ENCODE results near the gene TSHZ2.

TSHZ2 gene

DNA sequence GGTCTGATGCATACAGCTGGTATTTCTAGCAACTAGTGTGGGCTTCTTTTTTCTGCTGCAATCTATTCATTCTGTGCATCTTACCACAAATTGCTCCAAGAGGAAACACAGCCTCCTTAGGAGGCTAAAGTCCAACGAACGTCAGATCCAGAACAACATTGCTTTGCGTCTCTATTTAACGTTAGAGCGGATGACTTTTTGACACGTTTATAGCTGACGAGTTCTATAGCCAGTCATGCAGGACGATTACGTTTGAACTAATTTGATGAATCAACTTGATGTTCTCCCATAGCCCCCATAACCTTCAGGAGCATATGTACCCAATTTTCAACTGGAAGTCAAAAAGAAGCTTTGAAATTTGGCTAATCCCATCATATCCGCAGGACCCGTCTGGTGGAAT, 59.9 kb downstream of the TSHZ2 start:
- Histone ChIP-seq H3K9me3 (ENCODE audit: control insufficient read depth, insufficient read depth, low read depth, low read length) (no peaks in the 10 kb centered on the region), H3K27ac (ENCODE audit: low read depth, low read length) (no peak overlapping the region), H3K9ac (ENCODE audit: low read length) (no peak overlapping the region), H3K27me3 (ENCODE audit: control insufficient read depth, insufficient read depth, low read length) (no peaks in the 10 kb centered on the region), H3K36me3 (ENCODE audit: control insufficient read depth, insufficient read depth, low read length) (no peaks in the 10 kb centered on the region), H3K4me1 (ENCODE audit: control insufficient read depth, insufficient read depth, low read length) (no peaks in the 10 kb centered on the region; the same call in 1 of the 2 replicates), H3K4me3 (ENCODE audit: low read depth, low read length) (no peak overlapping the region)

DNA sequence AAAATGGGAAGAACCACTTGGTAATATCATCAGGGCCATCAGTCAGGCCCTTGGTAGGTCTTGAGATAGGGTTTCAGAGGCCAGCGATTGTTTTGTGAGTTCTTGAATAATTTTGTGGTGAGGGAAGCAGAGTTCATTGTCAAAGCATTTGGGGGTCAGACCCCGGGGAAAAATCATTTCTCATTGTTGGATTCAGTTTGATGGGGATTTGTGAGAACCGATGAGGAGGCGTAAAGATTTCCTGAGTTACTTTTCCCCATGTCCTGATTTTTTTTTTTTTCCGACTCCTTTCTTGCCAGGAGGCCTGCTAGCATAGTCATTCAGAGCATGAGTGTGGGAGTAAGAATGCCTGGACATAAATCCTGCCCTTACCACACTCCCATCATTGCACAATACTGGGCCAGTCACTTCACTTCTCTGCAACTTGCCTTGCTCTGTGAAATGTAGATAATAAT, 60.3 kb downstream of the TSHZ2 start:
- Histone ChIP-seq H3K9ac (ENCODE audit: low read length) (no peak overlapping the region), H3K9me3 (ENCODE audit: control insufficient read depth, insufficient read depth, low read depth, low read length) (no peaks in the 10 kb centered on the region), H3K27ac (ENCODE audit: low read depth, low read length) (no peak overlapping the region), H3K4me1 (ENCODE audit: control insufficient read depth, insufficient read depth, low read length) (no peaks in the 10 kb centered on the region; the same call in 1 of the 2 replicates), H3K27me3 (ENCODE audit: control insufficient read depth, insufficient read depth, low read length) (no peaks in the 10 kb centered on the region), H3K4me3 (ENCODE audit: low read depth, low read length) (no peak overlapping the region), H3K36me3 (ENCODE audit: control insufficient read depth, insufficient read depth, low read length) (no peaks in the 10 kb centered on the region)

DNA sequence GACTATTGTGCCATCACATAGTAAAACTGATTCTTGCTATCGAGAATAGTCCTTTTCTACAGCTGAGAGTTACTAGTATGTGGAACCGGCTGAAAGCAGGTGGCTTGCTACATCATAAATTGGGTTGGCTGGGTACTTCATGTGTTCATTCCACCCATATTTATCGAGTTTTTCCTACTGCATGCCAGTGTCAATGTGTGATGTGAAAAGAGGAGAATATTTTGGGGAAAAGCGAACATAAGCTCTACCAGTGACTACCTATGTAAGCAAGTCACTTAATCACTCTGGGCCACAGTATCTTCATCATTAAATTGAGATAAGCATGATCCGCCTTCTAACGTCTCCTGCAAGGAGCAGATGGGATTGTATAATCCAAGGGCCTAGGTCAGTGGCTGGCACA, 61.0 kb downstream of the TSHZ2 start:
- Histone ChIP-seq H3K4me3 (ENCODE audit: low read depth, low read length) (no peak overlapping the region), H3K9ac (ENCODE audit: low read length) (no peak overlapping the region), H3K27me3 (ENCODE audit: control insufficient read depth, insufficient read depth, low read length) (no peaks in the 10 kb centered on the region), H3K9me3 (ENCODE audit: control insufficient read depth, insufficient read depth, low read depth, low read length) (no peaks in the 10 kb centered on the region), H3K4me1 (ENCODE audit: control insufficient read depth, insufficient read depth, low read length) (no peaks in the 10 kb centered on the region; the same call in 1 of the 2 replicates), H3K27ac (ENCODE audit: low read depth, low read length) (no peak overlapping the region), H3K36me3 (ENCODE audit: control insufficient read depth, insufficient read depth, low read length) (no peaks in the 10 kb centered on the region)

DNA sequence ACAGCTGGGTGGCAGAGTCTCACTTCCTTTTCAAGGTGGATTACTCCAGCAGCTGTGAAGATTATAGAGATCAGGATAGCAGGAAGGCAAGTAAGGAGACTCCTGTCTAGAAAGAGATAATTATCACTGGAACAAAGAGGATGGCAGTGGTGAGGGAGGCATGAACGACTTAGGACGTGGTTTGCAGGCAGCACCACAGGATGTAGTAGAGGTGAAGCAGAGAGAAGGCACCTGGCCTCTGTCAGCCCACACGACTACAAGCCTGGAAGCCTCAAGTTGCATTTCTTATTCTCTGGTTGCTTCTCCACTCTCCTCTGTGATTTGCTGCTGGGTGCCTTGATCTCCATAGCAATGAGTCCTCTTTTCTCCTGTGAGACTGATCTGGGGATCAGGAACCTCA, 62.7 kb downstream of the TSHZ2 start:
- Histone ChIP-seq H3K36me3 (ENCODE audit: control insufficient read depth, insufficient read depth, low read length) (no peaks in the 10 kb centered on the region), H3K4me3 (ENCODE audit: low read depth, low read length) (no peak overlapping the region), H3K27ac (ENCODE audit: low read depth, low read length) (no peak overlapping the region), H3K27me3 (ENCODE audit: control insufficient read depth, insufficient read depth, low read length) (no peaks in the 10 kb centered on the region), H3K4me1 (ENCODE audit: control insufficient read depth, insufficient read depth, low read length) (no peaks in the 10 kb centered on the region; the same call in 1 of the 2 replicates), H3K9me3 (ENCODE audit: control insufficient read depth, insufficient read depth, low read depth, low read length) (no peaks in the 10 kb centered on the region), H3K9ac (ENCODE audit: low read length) (no peak overlapping the region)

DNA sequence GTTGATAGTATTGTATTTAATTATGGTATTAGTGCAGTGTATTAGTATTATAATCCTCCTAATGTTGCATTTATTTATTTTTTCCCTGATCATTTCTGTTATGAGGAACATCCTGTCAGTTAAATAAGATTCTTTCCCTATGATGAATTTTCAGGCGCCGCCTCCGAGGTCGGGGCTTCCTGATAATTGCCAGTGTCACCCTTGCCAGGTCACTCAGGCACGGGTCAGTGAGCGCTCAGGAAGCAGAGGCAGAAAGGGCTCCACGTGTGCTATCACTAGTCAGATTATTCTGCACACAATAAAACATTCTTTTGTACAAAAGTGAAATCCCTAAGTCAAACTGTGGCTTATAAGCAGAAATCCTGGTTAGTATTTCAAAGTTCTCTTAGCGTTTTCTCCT, 64.8 kb downstream of the TSHZ2 start:
- H3K4me1 ChIP-seq (ENCODE audit: control insufficient read depth, insufficient read depth, low read length) = no peaks in the 10 kb centered on the region; the same call in 1 of the 2 replicates

DNA sequence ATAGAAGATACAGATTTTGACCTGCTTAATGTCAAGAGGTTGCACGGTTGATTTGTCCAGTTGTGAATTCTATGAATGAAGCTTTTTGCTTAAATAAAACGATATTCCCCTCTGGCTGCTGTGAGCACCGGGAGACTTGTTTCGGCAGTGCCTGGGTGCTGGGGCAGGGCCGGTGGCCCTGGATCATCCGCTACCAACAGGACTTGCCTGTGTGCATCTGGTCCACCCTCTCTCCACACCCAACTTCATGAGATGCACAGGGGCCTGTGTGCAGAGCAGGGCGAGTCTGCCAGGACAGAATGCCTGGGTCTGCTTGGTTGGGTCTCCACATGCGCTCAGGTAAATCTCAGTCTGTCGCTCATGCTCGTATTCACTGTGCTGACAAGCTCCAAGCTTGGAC, 65.5 kb downstream of the TSHZ2 start:
- H3K9ac ChIP-seq (ENCODE audit: low read length) = no peak overlapping the region
- H3K4me1 ChIP-seq (ENCODE audit: control insufficient read depth, insufficient read depth, low read length) = no peaks in the 10 kb centered on the region; the same call in 1 of the 2 replicates
- H3K36me3 ChIP-seq (ENCODE audit: control insufficient read depth, insufficient read depth, low read length) = no peaks in the 10 kb centered on the region
- H3K4me3 ChIP-seq (ENCODE audit: low read depth, low read length) = no peak overlapping the region
- no peak overlapping the region for H3K27ac ChIP-seq (ENCODE audit: low read depth, low read length)
- H3K9me3 ChIP-seq (ENCODE audit: control insufficient read depth, insufficient read depth, low read depth, low read length) = no peaks in the 10 kb centered on the region
- no peaks in the 10 kb centered on the region for H3K27me3 ChIP-seq (ENCODE audit: control insufficient read depth, insufficient read depth, low read length)

More for the DNA sequence above, 64.8 kb downstream of the TSHZ2 start:
- H3K9me3 ChIP-seq (ENCODE audit: control insufficient read depth, insufficient read depth, low read depth, low read length) = no peaks in the 10 kb centered on the region
- H3K27me3 ChIP-seq (ENCODE audit: control insufficient read depth, insufficient read depth, low read length) = no peaks in the 10 kb centered on the region
- H3K27ac ChIP-seq (ENCODE audit: low read depth, low read length) = no peak overlapping the region
- no peak overlapping the region for H3K4me3 ChIP-seq (ENCODE audit: low read depth, low read length)
- H3K9ac ChIP-seq (ENCODE audit: low read length) = no peak overlapping the region
- no peaks in the 10 kb centered on the region for H3K36me3 ChIP-seq (ENCODE audit: control insufficient read depth, insufficient read depth, low read length)

DNA sequence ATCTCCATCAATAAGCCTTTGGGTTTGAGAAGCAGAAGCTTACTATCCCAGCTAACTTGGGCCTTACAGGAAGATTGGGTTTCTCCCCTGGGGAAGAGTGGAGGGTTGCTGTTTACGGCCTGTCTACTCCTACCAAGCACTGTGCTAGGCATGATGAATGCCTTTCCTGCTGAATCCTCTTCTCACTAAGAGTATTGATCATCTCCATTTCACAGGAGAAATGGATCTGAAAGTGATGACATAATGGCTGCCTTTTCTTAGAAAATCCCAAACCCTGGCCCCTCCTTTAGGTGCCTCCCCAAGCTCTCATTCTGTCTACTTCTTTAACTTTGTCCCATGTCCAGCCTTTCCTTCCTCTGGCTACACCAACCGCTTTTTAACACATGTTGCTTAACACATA, 66.1 kb downstream of the TSHZ2 start:
- Histone ChIP-seq H3K9ac (ENCODE audit: low read length) (no peak overlapping the region), H3K9me3 (ENCODE audit: control insufficient read depth, insufficient read depth, low read depth, low read length) (no peaks in the 10 kb centered on the region)

DNA sequence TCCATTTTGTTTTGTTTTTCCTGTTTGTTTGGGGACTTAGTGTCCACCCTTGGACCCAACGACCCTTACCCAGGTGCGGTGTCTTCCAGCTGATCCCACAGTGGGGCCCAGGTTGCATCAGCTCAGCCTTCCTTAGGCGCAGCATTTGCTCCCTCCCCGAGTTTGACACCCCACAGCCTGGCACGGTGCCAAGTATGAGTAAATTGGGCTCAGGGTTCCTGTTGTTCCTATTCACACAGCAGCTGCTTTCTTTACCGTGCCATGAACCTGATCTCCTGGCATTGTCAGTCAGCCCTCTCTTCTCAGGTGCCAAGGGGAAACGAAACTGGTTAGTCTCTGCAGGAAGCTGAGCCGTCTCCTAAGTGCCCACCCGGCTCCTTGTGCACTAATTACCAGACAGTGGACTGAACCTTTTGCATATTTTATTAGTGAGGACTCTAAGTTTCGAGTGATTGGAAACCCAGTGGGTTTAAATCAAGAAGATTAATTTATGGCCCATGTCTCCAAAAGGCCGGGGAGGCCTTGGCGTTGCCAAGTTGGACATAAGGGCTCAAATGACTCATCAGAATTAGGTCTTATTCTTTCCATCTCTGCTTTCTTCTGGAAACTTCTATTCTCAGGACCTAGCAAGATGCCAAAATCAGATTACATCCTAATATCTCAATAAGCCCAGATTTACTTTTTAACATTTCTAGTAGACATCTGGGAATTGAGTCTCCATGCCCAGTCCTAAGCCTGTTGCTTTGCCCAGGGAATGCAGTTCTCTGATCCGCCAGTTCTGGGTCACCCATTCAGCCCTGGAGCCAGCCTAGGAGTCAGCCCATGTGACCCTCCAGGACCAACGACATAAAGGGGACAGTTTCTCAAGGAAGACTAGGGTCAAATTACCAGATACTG, 68.8 kb downstream of the TSHZ2 start:
- no peaks in the 10 kb centered on the region for H3K36me3 ChIP-seq (ENCODE audit: control insufficient read depth, insufficient read depth, low read length)
- H3K9ac ChIP-seq (ENCODE audit: low read length) = no peak overlapping the region
- H3K27ac ChIP-seq (ENCODE audit: low read depth, low read length) = no peak overlapping the region
- H3K4me1 ChIP-seq (ENCODE audit: control insufficient read depth, insufficient read depth, low read length) = no peaks in the 10 kb centered on the region
- H3K9me3 ChIP-seq (ENCODE audit: control insufficient read depth, insufficient read depth, low read depth, low read length) = no peaks in the 10 kb centered on the region
- no peak overlapping the region for H3K4me3 ChIP-seq (ENCODE audit: low read depth, low read length)
- no peaks in the 10 kb centered on the region; the same call in 1 of the 2 replicates for H3K27me3 ChIP-seq (ENCODE audit: control insufficient read depth, insufficient read depth, low read length)

More for the DNA sequence above, 66.1 kb downstream of the TSHZ2 start:
- no peak overlapping the region for H3K27ac ChIP-seq (ENCODE audit: low read depth, low read length)
- H3K27me3 ChIP-seq (ENCODE audit: control insufficient read depth, insufficient read depth, low read length) = no peaks in the 10 kb centered on the region
- H3K4me1 ChIP-seq (ENCODE audit: control insufficient read depth, insufficient read depth, low read length) = no peaks in the 10 kb centered on the region; the same call in 1 of the 2 replicates
- no peak overlapping the region for H3K4me3 ChIP-seq (ENCODE audit: low read depth, low read length)
- H3K36me3 ChIP-seq (ENCODE audit: control insufficient read depth, insufficient read depth, low read length) = no peaks in the 10 kb centered on the region

DNA sequence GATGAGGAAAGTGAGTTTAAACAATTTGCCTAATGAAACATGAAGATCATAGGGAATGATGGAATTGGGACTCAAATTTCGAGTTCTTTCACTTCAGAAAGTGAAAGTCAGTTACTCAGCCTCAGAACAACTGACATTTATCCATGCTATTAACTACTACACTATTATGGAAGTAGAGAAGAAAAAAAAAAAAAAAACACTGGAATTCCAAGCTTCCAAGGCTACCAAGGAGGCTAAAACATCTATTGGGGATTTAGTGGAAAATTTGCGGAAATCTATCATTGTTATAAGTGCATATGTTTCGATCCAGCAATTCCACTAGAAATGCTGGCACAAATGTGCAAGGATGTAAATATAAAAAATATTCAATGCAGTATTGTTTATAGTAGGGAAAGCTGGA, 70.4 kb downstream of the TSHZ2 start:
- no peak overlapping the region for H3K4me3 ChIP-seq (ENCODE audit: low read depth, low read length)
- no peaks in the 10 kb centered on the region for H3K4me1 ChIP-seq (ENCODE audit: control insufficient read depth, insufficient read depth, low read length)
- H3K27ac ChIP-seq (ENCODE audit: low read depth, low read length) = no peak overlapping the region
- no peaks in the 10 kb centered on the region for H3K36me3 ChIP-seq (ENCODE audit: control insufficient read depth, insufficient read depth, low read length)
- H3K27me3 ChIP-seq (ENCODE audit: control insufficient read depth, insufficient read depth, low read length) = no peaks in the 10 kb centered on the region; the same call in 1 of the 2 replicates
- H3K9me3 ChIP-seq (ENCODE audit: control insufficient read depth, insufficient read depth, low read depth, low read length) = peaks cover 7% of the 10 kb centered on the region; the same call in 1 of the 2 replicates
- no peak overlapping the region for H3K9ac ChIP-seq (ENCODE audit: low read length)

DNA sequence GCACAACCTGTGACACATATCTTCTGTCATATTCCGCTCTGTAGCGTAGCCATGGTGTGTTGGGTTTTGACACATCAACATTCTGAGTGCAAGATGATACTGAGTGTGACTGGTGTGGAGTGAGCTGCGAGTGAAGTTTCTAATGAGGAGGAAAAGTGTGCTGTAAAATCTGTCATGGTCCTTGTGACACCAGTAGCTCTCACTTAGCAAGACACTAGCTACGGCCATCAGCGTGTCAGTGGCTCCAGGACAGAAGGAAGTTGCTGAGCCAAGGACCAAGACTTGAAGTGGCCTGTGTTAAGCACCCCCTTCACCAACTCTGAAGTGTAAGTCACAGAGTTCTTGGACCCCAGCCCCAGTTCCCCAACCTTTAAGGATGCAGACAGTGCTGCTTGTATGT, 72.1 kb downstream of the TSHZ2 start:
- H3K9ac ChIP-seq (ENCODE audit: low read length) = no peak overlapping the region
- no peaks in the 10 kb centered on the region for H3K36me3 ChIP-seq (ENCODE audit: control insufficient read depth, insufficient read depth, low read length)
- H3K4me3 ChIP-seq (ENCODE audit: low read depth, low read length) = no peak overlapping the region
- no peaks in the 10 kb centered on the region; the same call in 1 of the 2 replicates for H3K27me3 ChIP-seq (ENCODE audit: control insufficient read depth, insufficient read depth, low read length)
- H3K27ac ChIP-seq (ENCODE audit: low read depth, low read length) = no peak overlapping the region
- H3K4me1 ChIP-seq (ENCODE audit: control insufficient read depth, insufficient read depth, low read length) = no peaks in the 10 kb centered on the region
- H3K9me3 ChIP-seq (ENCODE audit: control insufficient read depth, insufficient read depth, low read depth, low read length) = peaks cover 10% of the 10 kb centered on the region; the same call in 1 of the 2 replicates

DNA sequence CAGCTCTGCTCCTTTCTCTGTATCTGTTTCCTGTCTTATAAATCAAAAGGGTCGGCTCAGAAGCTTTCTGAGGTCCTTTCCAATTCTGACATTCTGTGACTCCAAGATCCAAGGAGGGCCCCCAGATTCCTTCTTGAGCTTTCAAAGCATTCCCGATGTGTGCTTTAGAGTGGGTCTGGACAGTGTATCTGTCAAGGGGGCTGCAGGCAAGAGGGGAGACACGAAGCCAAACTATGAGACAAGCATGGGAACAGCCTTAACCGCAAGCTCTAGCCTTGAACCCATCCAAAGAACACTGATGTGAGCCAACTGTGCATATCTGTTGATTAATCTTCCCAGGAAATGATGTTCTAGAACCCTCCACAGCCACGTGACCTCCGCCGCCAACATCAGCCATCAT, 73.8 kb downstream of the TSHZ2 start:
- no peak overlapping the region for H3K4me3 ChIP-seq (ENCODE audit: low read depth, low read length)
- no peaks in the 10 kb centered on the region for H3K4me1 ChIP-seq (ENCODE audit: control insufficient read depth, insufficient read depth, low read length)
- H3K27ac ChIP-seq (ENCODE audit: low read depth, low read length) = no peak overlapping the region
- H3K36me3 ChIP-seq (ENCODE audit: control insufficient read depth, insufficient read depth, low read length) = no peaks in the 10 kb centered on the region
- no peak overlapping the region for H3K9ac ChIP-seq (ENCODE audit: low read length)
- H3K9me3 ChIP-seq (ENCODE audit: control insufficient read depth, insufficient read depth, low read depth, low read length) = peaks cover 10% of the 10 kb centered on the region; the same call in 1 of the 2 replicates
- H3K27me3 ChIP-seq (ENCODE audit: control insufficient read depth, insufficient read depth, low read length) = no peaks in the 10 kb centered on the region; the same call in 1 of the 2 replicates

Data from HUES6 (cell line).